Activated naive CD4-positive, alpha-beta T cell treated with anti-CD3 and anti-CD28 coated beads for 36 hours (primary cell): Measurements from ENCODE around the gene LTBP4. TPM values are rescaled to one million over a fixed set of nuclear protein-coding genes. Genes with fewer than 3 reads are reported as not detected.

ENCODE experiments used
- CTCF ChIA-PET: fragments of 350-600 bp; sonication (Branson Sonifier 250); formaldehyde crosslinking; loops from one replicate; lab custom pipeline; 2021; ENCODE audit warnings: antibody characterized with exemption; lab: Charles Lee
- DNase-seq: peaks from one replicate; pipeline ENCODE4 v3.0.0-alpha.2; 2020
- H3K27ac Mint-ChIP-seq: one replicate; pipeline ENCODE4 v1.8.0; 2021; ENCODE audit warnings: mild to moderate bottlenecking, mixed read lengths
- H3K27me3 Mint-ChIP-seq: one replicate; pipeline ENCODE4 v1.8.0; 2021; ENCODE audit warnings: low read depth, mixed read lengths
- H3K36me3 Mint-ChIP-seq: one replicate; pipeline ENCODE4 v1.8.0; 2021; ENCODE audit warnings: low read depth, mixed read lengths
- H3K4me1 Mint-ChIP-seq: one replicate; pipeline ENCODE4 v1.8.0; 2021; ENCODE audit warnings: low read depth, mixed read lengths
- H3K4me3 Mint-ChIP-seq: one replicate; pipeline ENCODE4 v1.8.0; 2021; ENCODE audit warnings: mild to moderate bottlenecking, moderate library complexity, mixed read lengths
- H3K9me3 Mint-ChIP-seq: one replicate; pipeline ENCODE4 v1.8.0; 2021; ENCODE audit warnings: mixed read lengths
- intact Hi-C: fragments of 100-400 bp; cut with micrococcal nuclease; formaldehyde crosslinking; loops from one replicate; pipeline ENCODE4 v1.15.1; 2023
- total RNA-seq, 2 experiments: library from RNA; stranded (reverse); gene quantifications; one replicate each; pipeline ENCODE4 v1.2.3, GENCODE V29; 2021

The LTBP4 gene
- total RNA-seq, 2 experiments from 2014 or later: 147 to 153 TPM

DNA sequence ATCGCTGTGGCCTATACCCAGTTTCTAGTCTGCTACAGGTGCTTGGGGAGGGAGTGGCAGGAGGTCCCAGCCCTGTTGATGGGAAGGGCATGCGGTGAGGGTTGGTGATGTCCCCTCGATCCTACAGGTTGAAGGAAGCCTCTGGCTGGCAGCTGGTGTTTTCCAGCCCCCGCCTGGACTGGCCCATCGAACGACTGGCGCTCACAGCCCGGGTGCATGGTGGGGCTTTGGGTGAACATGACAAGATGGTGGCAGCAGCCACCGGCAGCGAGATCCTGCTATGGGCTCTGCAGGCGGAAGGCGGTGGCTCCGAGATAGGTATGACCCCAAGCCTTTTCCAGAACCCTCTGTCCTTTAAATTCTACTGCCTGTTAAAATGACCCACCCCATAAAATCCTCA lies 20.6 kb upstream of the LTBP4 start:
- Mint-ChIP-seq H3K4me1 (peaks cover 16% of the 10 kb centered on the region), H3K9me3 (no peaks in the 10 kb centered on the region), H3K36me3 (peaks cover 23% of the 10 kb centered on the region), H3K4me3 (no peak overlapping the region), H3K27me3 (no peaks in the 10 kb centered on the region), H3K27ac (no peak overlapping the region)
- intact Hi-C loops: no loop called here
- no peak for DNase-seq
- CTCF ChIA-PET: interaction anchor here (0.9 kb wide), 1 partner anchor 116 kb away, joined by 3 read pairs; no protein-coding TSS in a partner anchor

DNA sequence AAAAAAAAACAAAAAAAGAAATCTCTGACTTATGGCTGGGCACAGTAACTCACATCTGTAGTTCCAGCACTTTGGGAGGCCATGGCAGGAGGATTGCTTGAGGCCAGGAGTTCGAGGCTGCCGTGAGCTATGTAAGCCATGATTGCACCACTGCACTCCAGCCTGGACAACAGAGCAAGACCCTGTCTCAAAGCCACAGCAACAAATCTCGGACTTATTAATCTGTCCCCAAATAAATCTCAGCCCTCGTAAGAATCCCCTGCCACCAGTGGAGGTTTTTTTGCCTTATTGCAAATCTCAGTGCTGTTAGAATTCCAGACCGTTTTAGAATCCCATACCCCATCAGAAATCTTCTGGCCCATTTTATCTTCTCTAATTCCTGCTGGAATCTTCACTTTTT lies 19.6 kb upstream of the LTBP4 start:
- no peak overlapping the region for H3K4me3 Mint-ChIP-seq
- peaks cover 29% of the 10 kb centered on the region for H3K36me3 Mint-ChIP-seq
- DNase-seq: no peak
- H3K27ac Mint-ChIP-seq: no peak overlapping the region
- no peaks in the 10 kb centered on the region for H3K27me3 Mint-ChIP-seq
- peaks cover 21% of the 10 kb centered on the region for H3K4me1 Mint-ChIP-seq
- CTCF ChIA-PET: interaction anchor here (0.9 kb wide), 1 partner anchor 117 kb away, joined by 3 read pairs; no protein-coding TSS in a partner anchor
- H3K9me3 Mint-ChIP-seq: no peaks in the 10 kb centered on the region
- intact Hi-C loops: no loop called here

DNA sequence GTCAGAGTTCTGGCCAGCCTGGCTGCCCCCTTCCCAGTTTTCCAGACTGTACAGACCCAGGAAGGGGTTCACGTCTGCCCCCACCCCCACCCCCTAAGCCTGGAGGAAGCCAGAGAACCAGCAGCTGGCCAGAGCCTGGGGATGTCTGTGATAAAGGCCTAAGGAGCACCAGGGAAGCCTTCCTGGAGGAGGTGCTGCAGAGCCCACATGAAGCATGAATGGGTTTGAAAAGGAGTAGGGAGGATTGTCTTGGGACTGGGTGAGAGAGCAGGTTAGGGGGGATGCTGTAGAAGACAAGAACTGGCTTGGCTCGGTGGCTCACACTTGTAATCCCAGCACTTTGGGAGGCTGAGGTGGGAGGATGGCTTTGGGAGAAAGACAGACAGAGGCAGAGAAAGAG lies 18.7 kb upstream of the LTBP4 start:
- H3K9me3 Mint-ChIP-seq: no peaks in the 10 kb centered on the region
- H3K4me3 Mint-ChIP-seq: no peak overlapping the region
- CTCF ChIA-PET: no interaction called here
- peaks cover 31% of the 10 kb centered on the region for H3K36me3 Mint-ChIP-seq
- intact Hi-C loops: no loop called here
- H3K4me1 Mint-ChIP-seq: peaks cover 18% of the 10 kb centered on the region
- H3K27ac Mint-ChIP-seq: no peak overlapping the region
- H3K27me3 Mint-ChIP-seq: no peaks in the 10 kb centered on the region
- no peak for DNase-seq

DNA sequence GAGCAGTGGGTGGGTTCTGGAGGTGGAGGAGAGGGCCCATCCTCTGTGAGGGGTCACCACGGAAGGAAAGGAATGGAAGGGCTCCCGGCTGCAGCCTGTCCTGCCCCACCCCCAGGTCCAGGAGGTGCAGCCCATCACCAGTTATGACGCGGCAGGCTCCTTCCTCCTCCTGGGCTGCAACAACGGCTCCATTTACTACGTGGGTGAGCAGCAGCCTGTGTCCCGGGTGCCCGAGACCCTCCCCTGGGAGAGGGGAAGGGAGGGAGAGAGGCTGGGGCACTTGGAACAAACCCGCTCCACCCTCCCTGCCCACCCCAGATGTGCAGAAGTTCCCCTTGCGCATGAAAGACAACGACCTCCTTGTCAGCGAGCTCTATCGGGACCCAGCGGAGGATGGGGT lies 17.9 kb upstream of the LTBP4 start:
- intact Hi-C loops: no loop called here
- H3K27me3 Mint-ChIP-seq: no peaks in the 10 kb centered on the region
- CTCF ChIA-PET: interaction anchor here (1.3 kb wide), 1 partner anchor 19 kb away, joined by 3 read pairs; no protein-coding TSS in a partner anchor

DNA sequence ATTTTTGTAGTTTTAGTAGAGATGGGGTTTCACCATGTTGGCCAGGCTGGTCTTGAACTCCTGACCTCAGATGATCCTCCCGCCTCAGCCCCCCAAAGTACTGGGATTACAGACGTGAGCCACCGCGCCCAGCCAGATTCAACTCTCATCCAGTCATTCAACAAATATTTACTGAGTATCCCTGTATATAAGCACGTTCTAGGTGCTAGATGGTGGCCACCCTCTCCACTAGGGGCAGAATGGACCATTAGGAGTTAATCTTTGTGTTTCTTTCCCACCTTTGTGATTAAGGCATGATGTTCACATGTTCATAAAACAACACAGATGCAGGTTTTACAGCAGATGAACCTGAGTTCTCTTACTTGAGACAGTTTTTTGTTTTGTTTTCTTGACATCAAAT lies 17.2 kb upstream of the LTBP4 start:
- H3K36me3 Mint-ChIP-seq: peaks cover 27% of the 10 kb centered on the region
- no peak overlapping the region for H3K4me3 Mint-ChIP-seq
- DNase-seq: no peak
- no peaks in the 10 kb centered on the region for H3K9me3 Mint-ChIP-seq
- H3K4me1 Mint-ChIP-seq: peaks cover 6% of the 10 kb centered on the region
- H3K27me3 Mint-ChIP-seq: no peaks in the 10 kb centered on the region
- CTCF ChIA-PET: interaction anchor here (1.3 kb wide), 1 partner anchor 19 kb away, joined by 3 read pairs; no protein-coding TSS in a partner anchor
- intact Hi-C loops: no loop called here
- H3K27ac Mint-ChIP-seq: no peak overlapping the region

More for the DNA sequence above, 17.9 kb upstream of the LTBP4 start:
- Mint-ChIP-seq H3K4me3 (no peak overlapping the region), H3K27ac (no peak overlapping the region), H3K4me1 (peaks cover 10% of the 10 kb centered on the region), H3K9me3 (no peaks in the 10 kb centered on the region), H3K36me3 (peaks cover 30% of the 10 kb centered on the region)
- DNase-seq: no peak

DNA sequence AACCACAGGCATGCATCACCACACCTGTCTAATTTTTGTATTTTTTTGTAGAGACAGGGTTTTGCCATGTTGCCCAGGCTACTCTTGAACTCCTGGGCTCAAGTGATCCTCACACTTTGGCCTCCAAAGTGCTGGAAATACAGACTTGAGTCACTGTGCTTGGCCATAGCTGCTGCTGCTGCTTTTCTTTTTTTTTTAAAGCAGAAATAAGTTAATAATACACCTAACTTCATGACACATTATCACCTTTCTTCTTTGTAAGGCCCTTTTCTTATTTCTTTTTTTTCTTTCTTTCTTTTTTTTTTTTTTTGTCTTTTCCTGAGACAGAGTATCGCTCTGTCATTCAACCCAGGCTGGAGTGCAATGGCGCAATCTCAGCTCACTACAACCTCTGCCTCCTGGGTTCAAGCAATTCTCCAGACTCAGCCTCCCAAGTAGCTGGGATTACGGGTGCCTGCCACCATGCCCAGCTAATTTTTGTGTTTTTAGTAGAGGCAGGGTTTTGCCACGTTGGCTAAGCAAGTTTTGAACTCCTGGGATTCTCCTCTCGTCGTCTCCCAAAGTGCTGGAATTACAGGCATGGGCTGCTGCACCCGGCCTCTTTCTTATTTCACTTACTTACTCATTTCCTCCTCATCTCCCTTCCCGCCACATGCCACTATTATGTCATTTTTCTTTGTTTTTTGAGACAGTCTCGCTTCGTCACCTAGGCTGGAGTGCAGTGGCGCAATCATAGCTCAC lies 15.8 kb upstream of the LTBP4 start:
- Mint-ChIP-seq H3K4me3 (no peak overlapping the region), H3K36me3 (peaks cover 27% of the 10 kb centered on the region), H3K27ac (no peak overlapping the region), H3K27me3 (no peaks in the 10 kb centered on the region), H3K4me1 (peaks cover 6% of the 10 kb centered on the region), H3K9me3 (no peaks in the 10 kb centered on the region)
- intact Hi-C loops: no loop called here
- DNase-seq: no peak
- CTCF ChIA-PET: interaction anchor here (0.6 to 0.9 kb wide), 2 partner anchors 49 to 88 kb away, joined by 3 read pairs; no protein-coding TSS in a partner anchor

DNA sequence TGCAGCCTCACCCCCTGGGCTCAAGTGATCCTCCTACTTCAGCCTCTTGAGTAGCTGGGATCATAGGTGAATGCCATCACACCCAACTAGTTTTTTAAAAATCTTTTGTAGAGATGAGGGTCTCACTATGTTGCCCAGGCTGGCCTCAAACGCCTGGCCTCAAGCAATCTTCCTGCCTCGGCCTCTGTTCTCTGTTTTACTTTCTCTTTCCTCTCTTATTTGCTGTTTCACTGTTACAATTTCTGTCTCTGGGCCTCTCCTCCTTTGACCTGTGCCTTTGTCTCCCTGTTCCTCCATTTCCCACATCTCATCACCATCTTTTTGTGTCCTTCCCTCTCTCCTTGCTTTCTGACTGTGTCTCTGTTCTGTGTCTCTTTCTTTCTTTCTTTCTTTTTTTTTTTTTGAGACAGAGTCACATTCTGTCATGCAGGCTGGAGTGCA lies 15.2 kb upstream of the LTBP4 start:
- Mint-ChIP-seq H3K27ac (no peak overlapping the region), H3K9me3 (no peaks in the 10 kb centered on the region), H3K36me3 (peaks cover 22% of the 10 kb centered on the region), H3K27me3 (no peaks in the 10 kb centered on the region), H3K4me1 (peaks cover 6% of the 10 kb centered on the region), H3K4me3 (no peak overlapping the region)
- intact Hi-C loops: no loop called here
- CTCF ChIA-PET: interaction anchor here (0.8 to 0.9 kb wide), 2 partner anchors 17 to 49 kb away, joined by 3 read pairs; no protein-coding TSS in a partner anchor
- no peak for DNase-seq

DNA sequence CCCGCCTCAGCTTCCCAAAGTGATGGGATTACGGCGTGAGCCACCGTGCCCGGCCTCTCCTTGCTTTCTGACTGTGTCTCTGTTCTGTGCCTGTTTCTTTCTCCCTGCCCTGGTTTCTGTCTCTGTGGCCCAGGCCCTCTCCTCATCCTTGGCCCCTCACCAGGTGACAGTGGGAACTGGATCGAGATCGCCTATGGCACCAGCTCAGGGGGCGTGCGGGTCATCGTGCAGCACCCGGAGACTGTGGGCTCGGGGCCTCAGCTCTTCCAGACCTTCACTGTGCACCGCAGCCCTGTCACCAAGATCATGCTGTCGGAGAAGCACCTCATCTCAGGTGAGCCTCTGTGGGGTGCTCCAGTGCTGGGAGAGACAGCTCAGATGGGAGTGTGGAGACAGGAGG lies 14.6 kb upstream of the LTBP4 start:
- Mint-ChIP-seq H3K27ac (no peak overlapping the region), H3K4me1 (peaks cover 6% of the 10 kb centered on the region), H3K36me3 (peaks cover 22% of the 10 kb centered on the region), H3K4me3 (no peak overlapping the region), H3K9me3 (no peaks in the 10 kb centered on the region), H3K27me3 (no peaks in the 10 kb centered on the region)
- intact Hi-C loops: no loop called here
- CTCF ChIA-PET: interaction anchor here (0.8 kb wide), 1 partner anchor 17 kb away, joined by 3 read pairs; no protein-coding TSS in a partner anchor
- no peak for DNase-seq

DNA sequence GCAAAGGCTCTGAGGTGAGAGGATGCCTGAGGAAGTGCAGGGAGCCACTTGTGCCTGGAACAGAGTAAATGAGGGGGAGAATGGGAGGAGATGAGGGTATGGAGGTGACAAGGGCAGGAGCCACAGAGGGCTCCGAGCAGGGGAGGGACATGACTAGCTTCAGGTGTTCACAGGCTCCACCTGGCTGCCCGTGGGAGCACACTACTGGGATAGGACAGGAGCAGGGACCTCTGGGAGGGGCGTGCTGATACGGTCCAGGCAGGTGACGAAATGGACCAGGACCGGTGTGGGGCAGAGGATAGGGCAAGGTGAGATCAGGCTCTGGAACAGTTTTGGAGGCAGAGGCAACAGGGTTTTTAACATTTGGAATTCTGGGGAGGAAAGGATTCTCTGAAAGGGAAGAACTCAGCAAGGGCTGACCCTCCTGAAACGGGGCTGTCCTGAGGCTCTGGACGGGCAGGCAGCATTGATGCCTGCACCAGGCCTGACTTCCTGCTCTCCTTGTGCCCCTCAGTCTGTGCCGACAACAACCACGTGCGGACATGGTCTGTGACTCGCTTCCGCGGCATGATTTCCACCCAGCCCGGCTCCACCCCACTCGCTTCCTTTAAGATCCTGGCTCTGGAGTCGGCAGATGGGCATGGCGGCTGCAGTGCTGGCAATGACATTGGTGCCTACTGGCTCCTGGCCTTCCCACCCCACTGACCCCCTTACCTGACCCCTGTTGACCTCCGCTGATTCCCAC lies 12.9 kb upstream of the LTBP4 start:
- Mint-ChIP-seq H3K4me3 (no peak overlapping the region), H3K27ac (no peak overlapping the region), H3K27me3 (no peaks in the 10 kb centered on the region), H3K9me3 (no peaks in the 10 kb centered on the region), H3K36me3 (peaks cover 18% of the 10 kb centered on the region), H3K4me1 (peaks cover 6% of the 10 kb centered on the region)
- DNase-seq: no peak
- intact Hi-C loops: no loop called here
- CTCF ChIA-PET: no interaction called here

DNA sequence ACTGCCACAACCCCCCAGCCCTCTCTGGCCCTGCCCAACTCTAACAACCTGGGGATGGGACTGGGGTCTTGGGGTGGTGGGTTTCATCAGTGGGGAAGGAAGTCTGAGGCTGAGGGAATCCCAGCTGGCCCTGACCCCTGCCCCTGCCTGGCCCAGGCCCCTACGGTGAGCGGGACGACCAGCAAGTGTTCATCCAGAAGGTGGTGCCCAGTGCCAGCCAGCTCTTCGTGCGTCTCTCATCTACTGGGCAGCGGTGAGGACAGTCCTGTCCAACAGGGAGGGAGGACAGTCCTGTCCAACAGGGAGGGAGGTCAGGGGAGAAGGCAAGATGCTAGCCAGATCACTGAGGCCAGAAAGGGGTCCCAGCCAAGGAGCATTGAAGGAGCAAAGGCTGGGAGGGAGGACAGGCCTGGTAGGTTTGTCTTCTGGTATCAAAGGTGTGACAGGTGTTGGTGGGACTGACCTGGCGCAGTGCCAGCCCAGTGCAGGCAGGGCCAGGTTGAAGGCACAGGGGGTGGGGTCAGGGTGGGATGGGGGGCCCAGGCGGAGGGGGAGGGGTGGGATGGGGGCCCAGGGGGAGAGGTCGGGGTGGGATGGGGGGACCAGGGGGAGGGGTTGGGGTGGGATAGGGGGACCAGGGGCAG lies 12.1 kb upstream of the LTBP4 start:
- no peak overlapping the region for H3K4me3 Mint-ChIP-seq
- CTCF ChIA-PET: no interaction called here
- no peak overlapping the region for H3K27ac Mint-ChIP-seq
- no peaks in the 10 kb centered on the region for H3K9me3 Mint-ChIP-seq
- no peak for DNase-seq
- no peaks in the 10 kb centered on the region for H3K27me3 Mint-ChIP-seq
- peaks cover 6% of the 10 kb centered on the region for H3K4me1 Mint-ChIP-seq
- intact Hi-C loops: no loop called here
- peaks cover 18% of the 10 kb centered on the region for H3K36me3 Mint-ChIP-seq

DNA sequence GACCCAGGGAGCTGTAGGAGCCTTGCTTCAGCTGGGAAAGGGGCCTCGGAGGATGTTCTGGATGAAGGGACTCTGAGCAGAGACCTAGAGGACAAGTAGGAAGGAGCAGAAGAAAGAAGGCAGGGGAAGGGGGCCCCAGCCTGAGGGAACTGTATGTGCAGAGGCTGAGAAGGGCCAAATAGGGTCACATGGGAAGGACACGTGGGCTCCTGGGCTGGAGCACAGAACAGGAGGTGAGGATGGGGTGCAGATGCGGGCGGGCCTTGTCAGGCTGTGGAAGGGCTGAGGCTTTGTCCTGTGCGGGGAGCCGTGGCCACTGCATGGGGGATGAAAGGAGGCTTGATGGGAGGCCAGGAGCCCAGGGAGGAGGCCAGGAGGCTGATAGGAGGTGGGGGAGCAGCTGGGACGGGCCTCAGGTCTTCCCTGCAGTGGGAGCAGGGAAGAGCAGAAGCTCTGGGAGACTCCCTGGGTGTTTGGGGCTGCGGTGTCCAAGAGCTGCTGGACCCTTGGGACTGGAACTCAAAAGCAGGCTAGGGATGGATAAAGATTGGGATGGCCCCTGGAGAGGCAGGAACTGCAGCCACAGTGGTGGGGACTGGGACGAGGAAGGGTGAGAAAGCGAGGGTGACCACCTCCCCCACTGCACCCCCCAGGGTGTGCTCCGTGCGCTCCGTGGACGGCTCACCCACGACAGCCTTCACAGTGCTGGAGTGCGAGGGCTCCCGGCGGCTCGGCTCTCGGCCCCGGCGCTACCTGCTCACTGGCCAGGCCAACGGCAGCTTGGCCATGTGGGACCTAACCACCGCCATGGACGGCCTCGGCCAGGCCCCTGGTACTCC lies 11.4 kb upstream of the LTBP4 start:
- Mint-ChIP-seq H3K4me3 (no peak overlapping the region), H3K9me3 (no peaks in the 10 kb centered on the region), H3K4me1 (peaks cover 13% of the 10 kb centered on the region), H3K36me3 (peaks cover 15% of the 10 kb centered on the region), H3K27me3 (no peaks in the 10 kb centered on the region), H3K27ac (no peak overlapping the region)
- intact Hi-C loops: no loop called here
- no peak for DNase-seq
- CTCF ChIA-PET: interaction anchor here (1.4 kb wide), 1 partner anchor 11 kb away, joined by 5 read pairs; the partner anchor contains the start of gene LTBP4
